ENCODE data around the gene TMEM63C.

GRCh38 chr14:77299771-77300170 lies 118.2 kb downstream of the TMEM63C start:
- no peak for TF ChIP-seq CTCF (optimal IDR thresholded peaks at IDR 0.05 in 1 of 3, IDR thresholded peaks at IDR 0.05 in 1 of 3, conservative IDR thresholded peaks at IDR 0.05 in 1 of 3; ENCODE audit: extremely low read depth in 1 of 3, insufficient read depth in 2 of 3, low read length in 3 of 3)
- TF ChIP-seq EZH2 (IDR thresholded peaks at IDR 0.05; ENCODE audit: low read length) = no peak
